OCI-LY3 (cell line): ENCODE results near the gene PAF1.

Experiments
- CTCF ChIP-seq: fragments of 200-600, 300-600 bp; sonication (generic); IDR thresholded peaks from 2 replicates; pipeline ENCODE4 v1.5.1; 2014; ENCODE audit warnings: antibody characterized with exemption, low read length, low read depth
- EZH2phosphoT487 ChIP-seq: fragments of 200-600 bp; shearing (Covaris generic); IDR thresholded peaks from 2 replicates; pipeline ENCODE4 v1.6.1; 2018; ENCODE audit warnings: antibody characterized with exemption, mixed run types, low read depth

- no peak for TF ChIP-seq CTCF
- TF ChIP-seq EZH2phosphoT487, result no peak
These were observed 12.7 kb upstream of the PAF1 start for GRCh38 chr19:39403331-39404312.
